GM23338 (cell line): ENCODE measurements around the gene GBE1. TPM values are rescaled to one million over a fixed set of nuclear protein-coding genes. Genes with fewer than 3 reads are reported as not detected.

Source experiments
- ATAC-seq: fragments of 200-7000 bp; cut with Tn5 transposase; 3 replicates; pipeline ENCODE4 v1.9.1; 2020
- DNase-seq: peaks from one replicate; pipeline ENCODE4 v3.0.0-alpha.2; 2015; ENCODE audit warnings: low spot score
- H2AFZ ChIP-seq: fragments of 200-600 bp; sonication (generic); 2 replicates; pipeline ENCODE4 v1.8.0; 2016; ENCODE audit warnings: antibody characterized with exemption, mild to moderate bottlenecking, moderate library complexity
- H3F3A ChIP-seq: fragments of 200-600 bp; sonication (generic); replicated peaks from 2 replicates; pipeline ENCODE4 v1.8.0; 2017; ENCODE audit warnings: antibody characterized with exemption, mixed run types, low read depth
- H3K27ac ChIP-seq: fragments of 200-600 bp; sonication (generic); 2 replicates; pipeline ENCODE4 v1.6.1; 2016; ENCODE audit warnings: low read depth
- H3K27me3 ChIP-seq: fragments of 200-600 bp; sonication (generic); 2 replicates; pipeline ENCODE4 v1.8.0; 2016; ENCODE audit warnings: mild to moderate bottlenecking, mixed run types, moderate library complexity; ENCODE audit not compliant: insufficient read depth
- H3K36me3 ChIP-seq: fragments of 200-600 bp; sonication (generic); 2 replicates; pipeline ENCODE4 v1.8.0; 2016; ENCODE audit warnings: mild to moderate bottlenecking; ENCODE audit not compliant: insufficient read depth
- H3K4me1 ChIP-seq: fragments of 200-600 bp; sonication (generic); 2 replicates; pipeline ENCODE4 v1.8.0; 2016; ENCODE audit warnings: mild to moderate bottlenecking, moderate library complexity; ENCODE audit not compliant: insufficient read depth
- H3K4me2 ChIP-seq: fragments of 200-600 bp; sonication (generic); 2 replicates; pipeline ENCODE4 v1.7.1; 2017; ENCODE audit warnings: mixed run types
- H3K4me3 ChIP-seq: fragments of 200-600 bp; sonication (generic); 2 replicates; pipeline ENCODE4 v1.6.1; 2016; ENCODE audit warnings: mixed run types
- H3K79me2 ChIP-seq: fragments of 200-600 bp; sonication (generic); replicated peaks from 2 replicates; pipeline ENCODE4 v1.8.0; 2017; ENCODE audit warnings: mild to moderate bottlenecking; ENCODE audit not compliant: insufficient read depth
- H3K9me2 ChIP-seq: fragments of 200-600 bp; sonication (generic); 2 replicates; pipeline ENCODE4 v1.8.0; 2017; ENCODE audit not compliant: insufficient read depth
- H4K20me1 ChIP-seq: fragments of 200-600 bp; sonication (generic); replicated peaks from 2 replicates; pipeline ENCODE4 v1.8.0; 2017; ENCODE audit warnings: mild to moderate bottlenecking; ENCODE audit not compliant: insufficient read depth
- H3K27ac Mint-ChIP-seq: 2 replicates; pipeline ENCODE4 v1.8.0; 2020; ENCODE audit warnings: inconsistent platforms, mild to moderate bottlenecking, moderate library complexity, mixed read lengths
- H3K27me3 Mint-ChIP-seq: 3 replicates; pipeline ENCODE4 v1.8.0; 2022; ENCODE audit warnings: low read depth, mild to moderate bottlenecking, moderate library complexity, mixed read lengths, inconsistent platforms; ENCODE audit not compliant: insufficient read depth, poor library complexity
- H3K36me3 Mint-ChIP-seq: 3 replicates; pipeline ENCODE4 v1.8.0; 2021; ENCODE audit warnings: low read depth, mild to moderate bottlenecking, inconsistent platforms, moderate library complexity, mixed read lengths
- H3K4me1 Mint-ChIP-seq: 3 replicates; pipeline ENCODE4 v1.8.0; 2020; ENCODE audit warnings: mild to moderate bottlenecking, inconsistent platforms, mixed read lengths
- H3K4me3 Mint-ChIP-seq: 3 replicates; pipeline ENCODE4 v1.8.0; 2021; ENCODE audit warnings: moderate library complexity, mild to moderate bottlenecking, inconsistent platforms, mixed read lengths
- H3K9me3 Mint-ChIP-seq: 3 replicates; pipeline ENCODE4 v1.8.0; 2020; ENCODE audit warnings: moderate library complexity, mild to moderate bottlenecking, inconsistent platforms, mixed read lengths
- CREB1 ChIP-seq: fragments of 250-450 bp; sonication (Bioruptor Pico); IDR thresholded peaks from 2 replicates; pipeline ENCODE4 v1.5.0; 2020; ENCODE audit warnings: low read depth, mild to moderate bottlenecking, moderate library complexity
- EZH2 ChIP-seq: fragments of 200-600 bp; sonication (generic); IDR thresholded peaks from one replicate; pipeline ENCODE4 v1.8.0; 2017; ENCODE audit warnings: antibody characterized with exemption, mild to moderate bottlenecking, low read depth; ENCODE audit not compliant: unreplicated experiment
- EZH2phosphoT487 ChIP-seq: fragments of 200-600 bp; sonication (generic); IDR thresholded peaks from one replicate; pipeline ENCODE4 v1.8.1; 2018; ENCODE audit warnings: antibody characterized with exemption; ENCODE audit not compliant: unreplicated experiment
- JUNB ChIP-seq: IDR thresholded peaks from one replicate; pipeline ENCODE4 v1.6.1; 2016; ENCODE audit warnings: antibody characterized with exemption; ENCODE audit not compliant: unreplicated experiment
- NANOG ChIP-seq: IDR thresholded peaks from 2 replicates; pipeline ENCODE4 v1.6.1; 2016; ENCODE audit warnings: antibody characterized with exemption, borderline replicate concordance
- POLR2AphosphoS5 ChIP-seq: IDR thresholded peaks from 2 replicates; pipeline ENCODE4 v1.6.1; 2016; ENCODE audit warnings: antibody characterized with exemption, low read depth
- REST ChIP-seq: IDR thresholded peaks from one replicate; pipeline ENCODE4 v1.6.1; 2018; ENCODE audit warnings: antibody characterized with exemption; ENCODE audit not compliant: unreplicated experiment
- STAT1 ChIP-seq: IDR thresholded peaks from one replicate; pipeline ENCODE4 v1.6.1; 2016; ENCODE audit warnings: antibody characterized with exemption; ENCODE audit not compliant: unreplicated experiment
- ZNF114 ChIP-seq: fragments of 250-450 bp; sonication (Bioruptor Pico); IDR thresholded peaks from 2 replicates; pipeline ENCODE4 v1.5.0; 2020; ENCODE audit warnings: mild to moderate bottlenecking, moderate library complexity
- ZNF331 ChIP-seq: fragments of 250-450 bp; sonication (Bioruptor Pico); IDR thresholded peaks from 2 replicates; pipeline ENCODE4 v1.5.0; 2020; ENCODE audit warnings: low read depth, mild to moderate bottlenecking, moderate library complexity
- polyA plus RNA-seq: library from polyadenylated mRNA; unstranded; fragments of >200 nt; fragmentation: Nextera tagmentation; extraction: Ambion mirVana; gene quantifications from 2 replicates; pipeline ENCODE4 v1.2.1, GENCODE V29; 2016
- total RNA-seq: library from RNA; depleted of rRNA; stranded (reverse); fragments of >200 nt; shearing (Covaris generic); gene quantifications from 2 replicates; pipeline ENCODE4 v1.2.3, GENCODE V29; 2014
- TF ChIP-seq, protein P1 (sequence below): fragments of 250-450 bp; sonication (Bioruptor Pico); IDR thresholded peaks from 2 replicates; pipeline ENCODE4 v1.5.0; 2020; ENCODE audit warnings: mild to moderate bottlenecking, moderate library complexity
- TF ChIP-seq, protein P2 (sequence below): IDR thresholded peaks from 2 replicates; pipeline ENCODE4 v1.6.1; 2016; ENCODE audit warnings: antibody characterized with exemption
- TF ChIP-seq, protein P3 (sequence below), 2 experiments: fragments of 200-600 bp in 1 of 2; sonication (generic) in 1 of 2; conservative IDR thresholded peaks; 2 replicates each; pipeline versions ENCODE4 v1.5.1 to v1.6.1; 2016 to 2017; ENCODE audit warnings: antibody characterized with exemption in 2 of 2, low read depth in 2 of 2, mild to moderate bottlenecking in 2 of 2, moderate library complexity in 1 of 2

The GBE1 gene
- total and polyA plus RNA-seq, 2 experiments from 2014 or later, result 6.4 to 12.2 TPM

DNA sequence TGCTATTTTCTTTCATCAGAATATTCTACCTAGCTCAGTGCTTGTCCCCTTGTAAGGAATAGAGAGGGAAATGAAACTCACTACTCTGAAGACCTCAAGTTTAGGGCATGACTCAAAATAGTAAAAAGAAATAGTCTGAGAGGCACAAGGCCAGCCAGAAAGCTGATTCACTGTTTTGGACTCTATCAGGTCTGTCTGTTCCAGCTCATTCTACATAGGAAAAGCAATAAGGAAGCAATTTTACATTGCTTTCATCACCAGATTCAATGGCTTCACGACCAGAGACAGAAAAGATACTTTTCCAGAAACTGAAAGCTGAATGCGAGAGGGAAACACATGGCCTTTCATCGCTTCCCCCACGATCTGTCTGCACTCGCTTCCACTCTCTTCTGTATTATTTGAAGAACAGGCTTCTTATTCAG, 276.0 kb downstream of the GBE1 start:
- TF ChIP-seq, protein P1, sequence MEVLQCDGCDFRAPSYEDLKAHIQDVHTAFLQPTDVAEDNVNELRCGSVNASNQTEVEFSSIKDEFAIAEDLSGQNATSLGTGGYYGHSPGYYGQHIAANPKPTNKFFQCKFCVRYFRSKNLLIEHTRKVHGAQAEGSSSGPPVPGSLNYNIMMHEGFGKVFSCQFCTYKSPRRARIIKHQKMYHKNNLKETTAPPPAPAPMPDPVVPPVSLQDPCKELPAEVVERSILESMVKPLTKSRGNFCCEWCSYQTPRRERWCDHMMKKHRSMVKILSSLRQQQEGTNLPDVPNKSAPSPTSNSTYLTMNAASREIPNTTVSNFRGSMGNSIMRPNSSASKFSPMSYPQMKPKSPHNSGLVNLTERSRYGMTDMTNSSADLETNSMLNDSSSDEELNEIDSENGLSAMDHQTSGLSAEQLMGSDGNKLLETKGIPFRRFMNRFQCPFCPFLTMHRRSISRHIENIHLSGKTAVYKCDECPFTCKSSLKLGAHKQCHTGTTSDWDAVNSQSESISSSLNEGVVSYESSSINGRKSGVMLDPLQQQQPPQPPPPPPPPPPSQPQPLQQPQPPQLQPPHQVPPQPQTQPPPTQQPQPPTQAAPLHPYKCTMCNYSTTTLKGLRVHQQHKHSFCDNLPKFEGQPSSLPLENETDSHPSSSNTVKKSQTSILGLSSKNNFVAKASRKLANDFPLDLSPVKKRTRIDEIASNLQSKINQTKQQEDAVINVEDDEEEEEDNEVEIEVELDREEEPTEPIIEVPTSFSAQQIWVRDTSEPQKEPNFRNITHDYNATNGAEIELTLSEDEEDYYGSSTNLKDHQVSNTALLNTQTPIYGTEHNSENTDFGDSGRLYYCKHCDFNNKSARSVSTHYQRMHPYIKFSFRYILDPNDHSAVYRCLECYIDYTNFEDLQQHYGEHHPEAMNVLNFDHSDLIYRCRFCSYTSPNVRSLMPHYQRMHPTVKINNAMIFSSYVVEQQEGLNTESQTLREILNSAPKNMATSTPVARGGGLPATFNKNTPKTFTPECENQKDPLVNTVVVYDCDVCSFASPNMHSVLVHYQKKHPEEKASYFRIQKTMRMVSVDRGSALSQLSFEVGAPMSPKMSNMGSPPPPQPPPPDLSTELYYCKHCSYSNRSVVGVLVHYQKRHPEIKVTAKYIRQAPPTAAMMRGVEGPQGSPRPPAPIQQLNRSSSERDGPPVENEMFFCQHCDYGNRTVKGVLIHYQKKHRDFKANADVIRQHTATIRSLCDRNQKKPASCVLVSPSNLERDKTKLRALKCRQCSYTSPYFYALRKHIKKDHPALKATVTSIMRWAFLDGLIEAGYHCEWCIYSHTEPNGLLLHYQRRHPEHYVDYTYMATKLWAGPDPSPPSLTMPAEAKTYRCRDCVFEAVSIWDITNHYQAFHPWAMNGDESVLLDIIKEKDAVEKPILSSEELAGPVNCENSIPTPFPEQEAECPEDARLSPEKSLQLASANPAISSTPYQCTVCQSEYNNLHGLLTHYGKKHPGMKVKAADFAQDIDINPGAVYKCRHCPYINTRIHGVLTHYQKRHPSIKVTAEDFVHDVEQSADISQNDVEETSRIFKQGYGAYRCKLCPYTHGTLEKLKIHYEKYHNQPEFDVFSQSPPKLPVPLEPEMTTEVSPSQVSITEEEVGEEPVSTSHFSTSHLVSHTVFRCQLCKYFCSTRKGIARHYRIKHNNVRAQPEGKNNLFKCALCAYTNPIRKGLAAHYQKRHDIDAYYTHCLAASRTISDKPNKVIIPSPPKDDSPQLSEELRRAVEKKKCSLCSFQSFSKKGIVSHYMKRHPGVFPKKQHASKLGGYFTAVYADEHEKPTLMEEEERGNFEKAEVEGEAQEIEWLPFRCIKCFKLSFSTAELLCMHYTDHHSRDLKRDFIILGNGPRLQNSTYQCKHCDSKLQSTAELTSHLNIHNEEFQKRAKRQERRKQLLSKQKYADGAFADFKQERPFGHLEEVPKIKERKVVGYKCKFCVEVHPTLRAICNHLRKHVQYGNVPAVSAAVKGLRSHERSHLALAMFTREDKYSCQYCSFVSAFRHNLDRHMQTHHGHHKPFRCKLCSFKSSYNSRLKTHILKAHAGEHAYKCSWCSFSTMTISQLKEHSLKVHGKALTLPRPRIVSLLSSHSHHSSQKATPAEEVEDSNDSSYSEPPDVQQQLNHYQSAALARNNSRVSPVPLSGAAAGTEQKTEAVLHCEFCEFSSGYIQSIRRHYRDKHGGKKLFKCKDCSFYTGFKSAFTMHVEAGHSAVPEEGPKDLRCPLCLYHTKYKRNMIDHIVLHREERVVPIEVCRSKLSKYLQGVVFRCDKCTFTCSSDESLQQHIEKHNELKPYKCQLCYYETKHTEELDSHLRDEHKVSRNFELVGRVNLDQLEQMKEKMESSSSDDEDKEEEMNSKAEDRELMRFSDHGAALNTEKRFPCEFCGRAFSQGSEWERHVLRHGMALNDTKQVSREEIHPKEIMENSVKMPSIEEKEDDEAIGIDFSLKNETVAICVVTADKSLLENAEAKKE (CRISPR knock-in tag), result no peak
- no peak for TF ChIP-seq JUNB
- TF ChIP-seq, protein P2, sequence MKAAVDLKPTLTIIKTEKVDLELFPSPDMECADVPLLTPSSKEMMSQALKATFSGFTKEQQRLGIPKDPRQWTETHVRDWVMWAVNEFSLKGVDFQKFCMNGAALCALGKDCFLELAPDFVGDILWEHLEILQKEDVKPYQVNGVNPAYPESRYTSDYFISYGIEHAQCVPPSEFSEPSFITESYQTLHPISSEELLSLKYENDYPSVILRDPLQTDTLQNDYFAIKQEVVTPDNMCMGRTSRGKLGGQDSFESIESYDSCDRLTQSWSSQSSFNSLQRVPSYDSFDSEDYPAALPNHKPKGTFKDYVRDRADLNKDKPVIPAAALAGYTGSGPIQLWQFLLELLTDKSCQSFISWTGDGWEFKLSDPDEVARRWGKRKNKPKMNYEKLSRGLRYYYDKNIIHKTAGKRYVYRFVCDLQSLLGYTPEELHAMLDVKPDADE, result no peak
- no peak for TF ChIP-seq EZH2
- no peak for TF ChIP-seq NANOG
- no peak for TF ChIP-seq POLR2AphosphoS5
- TF ChIP-seq, protein P3, sequence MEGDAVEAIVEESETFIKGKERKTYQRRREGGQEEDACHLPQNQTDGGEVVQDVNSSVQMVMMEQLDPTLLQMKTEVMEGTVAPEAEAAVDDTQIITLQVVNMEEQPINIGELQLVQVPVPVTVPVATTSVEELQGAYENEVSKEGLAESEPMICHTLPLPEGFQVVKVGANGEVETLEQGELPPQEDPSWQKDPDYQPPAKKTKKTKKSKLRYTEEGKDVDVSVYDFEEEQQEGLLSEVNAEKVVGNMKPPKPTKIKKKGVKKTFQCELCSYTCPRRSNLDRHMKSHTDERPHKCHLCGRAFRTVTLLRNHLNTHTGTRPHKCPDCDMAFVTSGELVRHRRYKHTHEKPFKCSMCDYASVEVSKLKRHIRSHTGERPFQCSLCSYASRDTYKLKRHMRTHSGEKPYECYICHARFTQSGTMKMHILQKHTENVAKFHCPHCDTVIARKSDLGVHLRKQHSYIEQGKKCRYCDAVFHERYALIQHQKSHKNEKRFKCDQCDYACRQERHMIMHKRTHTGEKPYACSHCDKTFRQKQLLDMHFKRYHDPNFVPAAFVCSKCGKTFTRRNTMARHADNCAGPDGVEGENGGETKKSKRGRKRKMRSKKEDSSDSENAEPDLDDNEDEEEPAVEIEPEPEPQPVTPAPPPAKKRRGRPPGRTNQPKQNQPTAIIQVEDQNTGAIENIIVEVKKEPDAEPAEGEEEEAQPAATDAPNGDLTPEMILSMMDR (conservative IDR thresholded peaks at IDR 0.05; ENCODE audit: low read depth in 2 of 2), result no peak
- no peak for TF ChIP-seq EZH2phosphoT487
- TF ChIP-seq REST, result no peak
- no peak for TF ChIP-seq STAT1
- TF ChIP-seq ZNF114, result no peak
- no peak for TF ChIP-seq CREB1 (CRISPR knock-in tag)
- TF ChIP-seq ZNF331 (CRISPR knock-in tag), result no peak
- Histone ChIP-seq H4K20me1 (no peaks in the 10 kb centered on the region), H3K4me1 (no peaks in the 10 kb centered on the region), H3K27ac (no peak overlapping the region), H3F3A (no peaks in the 10 kb centered on the region), H2AFZ (no peak overlapping the region), H3K79me2 (no peaks in the 10 kb centered on the region), H3K36me3 (no peaks in the 10 kb centered on the region), H3K9me2 (no peaks in the 10 kb centered on the region), H3K4me3 (no peak overlapping the region), H3K4me2 (no peak overlapping the region), H3K27me3 (no peaks in the 10 kb centered on the region)
- ATAC-seq (no peak), DNase-seq (no peak)
- Mint-ChIP-seq H3K36me3 (no peaks in the 10 kb centered on the region), H3K27ac (no peak overlapping the region), H3K4me1 (no peaks in the 10 kb centered on the region; the same call in 2 of the 3 replicates), H3K9me3 (no peaks in the 10 kb centered on the region), H3K4me3 (no peak overlapping the region), H3K27me3 (no peaks in the 10 kb centered on the region)
